ENCODE data around the gene SPDYE6. TPM values are rescaled to one million over a fixed set of nuclear protein-coding genes. Genes with fewer than 3 reads are reported as not detected.
A peak's percentile ranks its signal among the peaks of the same experiment; 100 is the strongest.
"Not testable (repeated sequence)": the region's sequence is repeated elsewhere in the genome, so short reads cannot be mapped to it uniquely, and the experiment has no call there.

Gene SPDYE6
- total RNA-seq, 1 experiment from 2014 or later = not detected

DNA sequence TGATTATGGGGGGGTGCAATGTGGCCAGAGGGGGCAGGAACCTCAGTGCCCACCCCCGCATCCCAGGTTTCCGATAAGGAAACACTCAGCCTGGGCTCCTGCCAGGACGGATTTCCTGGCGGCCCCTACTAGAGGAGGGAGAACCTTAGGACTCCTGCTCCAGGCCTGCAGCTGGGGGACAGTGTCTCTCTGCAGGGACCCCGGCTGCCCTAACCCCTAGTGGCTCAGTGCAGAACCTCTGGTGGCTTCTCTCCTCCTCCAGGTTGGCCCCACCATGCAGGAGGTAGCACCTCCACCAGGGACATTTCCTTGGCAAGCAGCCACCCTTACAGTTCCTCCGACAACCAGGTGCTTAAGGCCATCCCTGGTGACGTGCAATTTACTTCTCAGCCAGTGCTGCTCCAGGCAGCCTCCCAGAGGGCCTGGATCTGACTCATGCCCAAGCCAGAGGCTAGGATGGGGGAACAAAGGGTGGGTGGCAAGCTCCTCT lies 37.7 kb downstream of the SPDYE6 start:
- peak; percentile 29 for DNase-seq (ENCODE audit: low spot score)

DNA sequence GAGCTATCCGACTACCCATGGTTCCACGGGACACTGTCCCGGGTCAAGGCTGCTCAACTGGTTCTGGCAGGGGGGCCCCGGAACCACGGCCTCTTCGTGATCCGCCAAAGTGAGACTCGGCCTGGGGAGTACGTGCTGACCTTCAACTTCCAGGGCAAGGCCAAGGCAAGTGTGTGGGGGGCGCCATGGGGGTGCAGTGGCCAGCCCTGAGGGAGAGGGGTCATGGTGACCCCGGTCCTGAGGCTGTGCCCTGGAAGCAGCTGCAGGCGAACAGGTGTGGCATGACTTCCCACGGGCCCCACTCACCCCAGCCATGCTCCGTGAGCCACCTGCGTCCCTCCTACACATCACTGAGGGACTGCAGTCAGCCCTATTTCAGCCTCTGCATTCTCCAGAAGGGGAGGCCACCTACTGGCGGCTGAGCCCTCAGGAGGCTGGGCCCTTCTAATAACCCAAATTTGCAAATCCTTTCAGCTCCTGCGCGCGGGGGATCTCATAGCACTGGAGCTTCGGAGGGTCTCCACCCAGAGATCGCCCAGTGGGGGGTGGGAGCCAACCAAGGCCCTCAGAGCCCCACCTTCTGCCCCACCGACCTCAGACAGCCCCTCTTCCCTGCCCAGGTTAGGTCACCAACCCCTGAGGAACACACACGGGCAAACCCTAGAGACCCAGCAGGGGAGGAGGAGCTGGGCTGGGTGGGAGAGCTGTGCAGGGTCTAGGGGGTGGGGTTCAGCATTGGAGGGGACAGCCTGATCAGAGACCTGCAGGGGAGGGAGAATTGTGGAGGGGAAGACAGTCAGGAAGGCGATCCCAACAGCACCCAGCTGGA lies 38.8 kb downstream of the SPDYE6 start:
- DNase-seq (ENCODE audit: low spot score) = no peak

- DNase-seq (ENCODE audit: low spot score) = no peak
Measured at GRCh38 chr7:102313997-102314780, 42.1 kb downstream of the SPDYE6 start.

GRCh38 chr7:102312317-102312716 lies 43.9 kb downstream of the SPDYE6 start:
- DNase-seq (ENCODE audit: low spot score) = no peak

DNA sequence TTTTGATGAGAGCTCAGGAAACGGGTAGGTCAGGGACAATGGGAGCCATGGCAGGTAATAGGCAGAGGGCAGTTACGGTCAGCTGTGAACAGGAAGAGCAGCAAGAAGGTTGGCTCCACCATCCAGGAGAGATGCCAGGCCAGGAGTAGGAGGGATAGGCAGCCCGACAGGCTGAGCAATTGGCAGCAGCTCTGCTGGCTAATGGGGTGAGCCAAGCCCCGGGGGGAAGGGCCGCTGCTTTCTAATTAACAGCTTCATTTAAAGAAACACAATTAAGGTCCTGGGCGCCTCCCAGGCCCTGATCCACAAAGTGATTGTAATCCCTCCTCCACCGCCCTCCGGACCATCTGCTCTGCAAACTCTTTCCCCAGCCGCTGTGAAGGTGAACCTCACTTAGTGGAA lies 45.8 kb downstream of the SPDYE6 start:
- no peak for DNase-seq (ENCODE audit: low spot score)

- peak; percentile 48 for DNase-seq (ENCODE audit: low spot score)
Measured at GRCh38 chr7:102306916-102307677, 49.1 kb downstream of the SPDYE6 start.

- DNase-seq (ENCODE audit: low spot score) = no peak
Measured at GRCh38 chr7:102305414-102306268, 50.6 kb downstream of the SPDYE6 start.

DNA sequence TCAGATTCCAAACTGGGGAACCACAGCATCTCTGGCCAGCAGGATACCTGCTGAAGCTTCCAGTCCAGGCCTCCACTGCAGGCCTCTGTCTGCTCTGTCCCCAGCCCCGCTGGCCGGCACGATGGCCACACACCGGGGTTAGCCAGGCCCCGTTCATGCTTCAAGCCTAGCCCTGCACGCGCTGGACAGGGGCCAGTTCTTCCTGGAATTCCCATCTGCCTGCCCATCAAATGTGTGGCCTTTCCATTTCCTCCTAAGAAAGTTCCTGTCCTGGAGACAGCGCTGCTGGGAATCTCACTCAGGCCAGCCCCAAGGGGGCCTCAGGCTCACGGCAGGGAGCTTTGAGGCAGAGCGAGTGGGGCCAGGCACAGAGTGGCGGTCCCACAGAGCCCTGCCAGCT lies 51.6 kb downstream of the SPDYE6 start:
- no peak for DNase-seq (ENCODE audit: low spot score)

- no peak for DNase-seq (ENCODE audit: low spot score)
Measured at GRCh38 chr7:102303669-102304422, 52.4 kb downstream of the SPDYE6 start.

GRCh38 chr7:102302025-102302424 lies 54.2 kb downstream of the SPDYE6 start:
- no peak for DNase-seq (ENCODE audit: low spot score)

GRCh38 chr7:102301367-102301766 lies 54.9 kb downstream of the SPDYE6 start:
- not testable (repeated sequence) for DNase-seq (ENCODE audit: low spot score)

DNA sequence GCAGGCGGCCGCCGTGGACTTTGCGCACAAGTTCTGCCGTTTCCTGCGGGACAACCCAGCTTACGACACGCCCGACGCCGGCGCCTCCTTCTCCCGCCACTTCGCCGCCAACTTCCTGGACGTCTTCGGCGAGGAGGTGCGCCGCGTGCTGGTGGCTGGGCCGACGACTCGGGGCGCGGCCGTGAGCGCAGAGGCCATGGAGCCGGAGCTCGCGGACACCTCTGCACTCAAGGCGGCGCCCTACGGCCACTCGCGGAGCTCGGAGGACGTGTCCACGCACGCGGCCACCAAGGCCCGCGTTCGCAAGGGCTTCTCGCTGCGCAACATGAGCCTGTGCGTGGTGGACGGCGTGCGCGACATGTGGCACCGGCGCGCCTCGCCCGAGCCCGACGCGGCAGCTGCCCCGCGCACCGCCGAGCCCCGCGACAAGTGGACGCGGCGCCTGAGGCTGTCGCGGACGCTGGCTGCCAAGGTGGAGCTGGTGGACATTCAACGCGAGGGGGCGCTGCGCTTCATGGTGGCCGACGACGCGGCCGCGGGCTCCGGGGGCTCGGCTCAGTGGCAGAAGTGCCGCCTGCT lies 55.5 kb downstream of the SPDYE6 start:
- DNase-seq (ENCODE audit: low spot score) = no peak

DNA sequence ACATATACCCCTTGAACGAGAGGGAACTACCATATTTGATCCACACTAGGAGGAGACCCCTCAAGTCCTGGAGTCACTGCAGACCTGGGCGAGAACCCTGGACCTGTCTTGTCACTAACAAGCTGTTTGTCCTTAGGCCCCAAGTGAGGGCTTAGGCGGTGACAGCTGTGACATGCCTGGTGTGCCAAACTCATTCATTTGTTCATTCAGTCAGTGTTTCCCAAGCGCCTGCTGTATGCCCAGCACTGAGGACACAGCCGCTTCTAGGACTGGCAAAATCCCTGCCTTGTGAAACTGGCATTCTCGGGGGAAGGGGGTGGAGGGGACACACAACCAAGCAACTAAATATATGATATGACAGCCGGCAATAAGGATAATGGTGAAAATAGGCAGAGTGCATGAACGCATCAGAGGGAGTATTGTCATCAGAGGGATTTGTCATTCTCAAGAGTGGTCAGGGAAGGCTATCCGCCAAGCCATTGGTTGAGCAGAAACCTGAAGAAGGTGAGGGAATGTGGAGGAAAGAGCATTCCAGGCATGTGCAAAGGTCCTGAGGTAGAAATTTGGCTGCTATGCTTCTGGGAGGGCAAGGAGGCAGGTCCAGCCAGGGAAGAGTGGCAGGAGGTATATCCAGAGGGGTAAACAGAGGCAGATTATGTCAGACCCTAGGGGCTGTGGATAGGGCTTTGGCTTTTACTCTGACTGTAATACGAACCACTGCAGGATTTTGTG lies 58.6 kb downstream of the SPDYE6 start:
- DNase-seq (ENCODE audit: low spot score) = no peak

GRCh38 chr7:102296514-102296913 lies 59.7 kb downstream of the SPDYE6 start:
- no peak for DNase-seq (ENCODE audit: low spot score)

DNA sequence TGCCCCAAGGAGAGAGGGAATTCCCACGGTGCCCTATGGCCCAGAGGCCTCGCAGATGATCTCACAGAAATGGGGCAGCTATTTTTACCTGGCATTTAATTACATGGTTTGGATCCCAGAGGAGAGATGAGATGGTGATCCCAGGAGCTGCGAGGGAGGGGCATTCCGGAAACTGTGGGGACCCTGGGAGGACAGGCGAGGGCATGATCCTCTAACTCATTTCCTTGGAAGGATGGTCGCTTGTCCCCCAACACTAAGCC lies 60.1 kb downstream of the SPDYE6 start:
- no peak for DNase-seq (ENCODE audit: low spot score)

All from A172 (cell line).